Fibroblast of lung (primary cell): ENCODE data around the gene CABLES2. TPM values are rescaled to one million over a fixed set of nuclear protein-coding genes. Genes with fewer than 3 reads are reported as not detected.

Experiments used
- DNase-seq, 2 donors: peaks; one replicate each; pipeline versions ENCODE4 v3.0.0 to v3.0.0-alpha.2; 2010; ENCODE audit warnings: low read depth in 2 of 2
- H2AFZ ChIP-seq: 2 replicates; pipeline ENCODE4 v1.5.1; 2012; ENCODE audit warnings: low read length, control low read depth, inconsistent platforms
- H3K27ac ChIP-seq: 2 replicates; pipeline ENCODE4 v1.5.1; 2011; ENCODE audit warnings: low read length, control low read depth; ENCODE audit not compliant: insufficient read depth
- H3K27me3 ChIP-seq: 2 replicates; pipeline ENCODE4 v1.5.1; 2011; ENCODE audit warnings: mild to moderate bottlenecking, low read length; ENCODE audit not compliant: control insufficient read depth, insufficient read depth
- H3K36me3 ChIP-seq: 2 replicates; pipeline ENCODE4 v1.5.1; 2011; ENCODE audit warnings: low read length; ENCODE audit not compliant: control insufficient read depth, insufficient read depth
- H3K4me1 ChIP-seq: 2 replicates; pipeline ENCODE4 v1.5.1; 2011; ENCODE audit warnings: low read length; ENCODE audit not compliant: control insufficient read depth, insufficient read depth; ENCODE audit errors: extremely low read depth
- H3K4me2 ChIP-seq: 2 replicates; pipeline ENCODE4 v1.5.1; 2011; ENCODE audit warnings: low read length, control low read depth; ENCODE audit not compliant: insufficient read depth; ENCODE audit errors: extremely low read depth
- H3K4me3 ChIP-seq, 4 experiments: fragments of 200-600 bp in 1 of 4; sonication (generic) in 1 of 4; replicated peaks in 1 of 4; 2 replicates each; pipeline ENCODE4 v1.5.1; 2011 to 2016; ENCODE audit warnings: low read length in 4 of 4, low read depth in 3 of 4, mild to moderate bottlenecking in 3 of 4, control low read depth in 2 of 4, inconsistent platforms in 1 of 4, mixed read lengths in 1 of 4; ENCODE audit not compliant: insufficient read depth in 1 of 4; ENCODE audit errors: control extremely low read depth in 1 of 4
- H3K79me2 ChIP-seq: 2 replicates; pipeline ENCODE4 v1.5.1; 2012; ENCODE audit warnings: mild to moderate bottlenecking, low read length, inconsistent platforms; ENCODE audit not compliant: control insufficient read depth, insufficient read depth
- H3K9ac ChIP-seq: 2 replicates; pipeline ENCODE4 v1.5.1; 2011; ENCODE audit warnings: mild to moderate bottlenecking, low read length, control low read depth; ENCODE audit not compliant: insufficient read depth
- H3K9me3 ChIP-seq: 2 replicates; pipeline ENCODE4 v1.5.1; 2012; ENCODE audit warnings: low read depth, low read length; ENCODE audit not compliant: control insufficient read depth, insufficient read depth
- H4K20me1 ChIP-seq: 2 replicates; pipeline ENCODE4 v1.5.1; 2011; ENCODE audit warnings: low read length; ENCODE audit not compliant: control insufficient read depth, insufficient read depth; ENCODE audit errors: extremely low read depth
- EZH2 ChIP-seq: IDR thresholded peaks from 2 replicates; pipeline ENCODE4 v1.5.1; 2012; ENCODE audit warnings: low read length, control low read depth, mild to moderate bottlenecking; ENCODE audit errors: missing control alignments
- polyA plus RNA-seq, 2 donors: library from polyadenylated mRNA; depleted of rRNA in 1 of 2; stranded (reverse) in 1 of 2; unstranded in 1 of 2; fragments of >200 nt; gene quantifications; 2 replicates each; pipeline ENCODE4 v1.2.1, GENCODE V29; 2011 to 2012; ENCODE audit warnings: missing spikeins in 1 of 2
- total RNA-seq: library from RNA; depleted of rRNA; stranded (reverse); fragments of >200 nt; gene quantifications from 2 replicates; pipeline ENCODE4 v1.2.1, GENCODE V29; 2014
- TF ChIP-seq, protein P1 (sequence below), 2 donors: IDR thresholded peaks in 1 of 2; conservative IDR thresholded peaks in 1 of 2; 1 replicate in 1 of 2; 2 replicates in 1 of 2; pipeline ENCODE4 v1.5.1; 2011 to 2012; ENCODE audit warnings: low read length in 2 of 2, control low read depth in 1 of 2, inconsistent platforms in 1 of 2, low read depth in 1 of 2, mild to moderate bottlenecking in 1 of 2

CABLES2 gene
- total and polyA plus RNA-seq, 2 donors (not counting 1 experiment from before 2014, with no cell fraction given): 0.66 to 2.9 TPM

DNA sequence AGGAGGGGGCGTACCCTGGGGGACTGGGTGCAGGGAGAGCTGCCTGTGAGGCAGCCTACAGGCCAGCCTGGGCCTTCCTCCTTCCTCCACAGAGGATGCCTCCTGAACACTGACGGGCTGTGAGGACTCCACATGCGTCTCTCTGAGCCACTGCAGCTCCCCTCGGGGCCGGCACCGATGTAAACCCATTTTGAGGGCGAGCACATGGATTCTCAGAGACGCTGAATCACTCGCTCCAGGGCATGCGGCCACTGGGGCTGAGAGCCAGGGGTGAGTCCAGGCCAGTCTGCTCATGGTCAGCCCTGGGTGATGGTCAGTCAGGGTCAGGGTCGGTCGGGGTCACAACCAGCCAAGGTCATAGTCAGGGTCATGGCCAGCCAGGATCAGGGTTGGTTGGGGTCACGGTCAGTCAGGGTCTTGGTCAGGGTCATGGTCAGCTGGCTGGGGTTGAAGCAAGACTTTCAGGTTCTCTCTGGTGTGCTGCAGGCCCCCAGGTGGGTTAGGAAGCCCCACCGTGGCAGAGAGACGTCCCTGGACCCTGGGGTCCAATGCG, 35.0 kb upstream of the CABLES2 start:
- Histone ChIP-seq H3K4me3 (no peak overlapping the region), H3K4me1 (no peaks in the 10 kb centered on the region), H3K79me2 (no peaks in the 10 kb centered on the region), H3K27me3 (peaks cover 2% of the 10 kb centered on the region), H4K20me1 (no peaks in the 10 kb centered on the region), H3K36me3 (no peaks in the 10 kb centered on the region), H3K9me3 (no peaks in the 10 kb centered on the region), H3K4me2 (no peak overlapping the region), H3K9ac (no peak overlapping the region), H3K27ac (no peak overlapping the region), H2AFZ (no peak overlapping the region)
- no peak for DNase-seq
- TF ChIP-seq EZH2: no peak
- TF ChIP-seq, protein P1, sequence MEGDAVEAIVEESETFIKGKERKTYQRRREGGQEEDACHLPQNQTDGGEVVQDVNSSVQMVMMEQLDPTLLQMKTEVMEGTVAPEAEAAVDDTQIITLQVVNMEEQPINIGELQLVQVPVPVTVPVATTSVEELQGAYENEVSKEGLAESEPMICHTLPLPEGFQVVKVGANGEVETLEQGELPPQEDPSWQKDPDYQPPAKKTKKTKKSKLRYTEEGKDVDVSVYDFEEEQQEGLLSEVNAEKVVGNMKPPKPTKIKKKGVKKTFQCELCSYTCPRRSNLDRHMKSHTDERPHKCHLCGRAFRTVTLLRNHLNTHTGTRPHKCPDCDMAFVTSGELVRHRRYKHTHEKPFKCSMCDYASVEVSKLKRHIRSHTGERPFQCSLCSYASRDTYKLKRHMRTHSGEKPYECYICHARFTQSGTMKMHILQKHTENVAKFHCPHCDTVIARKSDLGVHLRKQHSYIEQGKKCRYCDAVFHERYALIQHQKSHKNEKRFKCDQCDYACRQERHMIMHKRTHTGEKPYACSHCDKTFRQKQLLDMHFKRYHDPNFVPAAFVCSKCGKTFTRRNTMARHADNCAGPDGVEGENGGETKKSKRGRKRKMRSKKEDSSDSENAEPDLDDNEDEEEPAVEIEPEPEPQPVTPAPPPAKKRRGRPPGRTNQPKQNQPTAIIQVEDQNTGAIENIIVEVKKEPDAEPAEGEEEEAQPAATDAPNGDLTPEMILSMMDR (conservative IDR thresholded peaks at IDR 0.05 in 1 of 2, IDR thresholded peaks at IDR 0.05 in 1 of 2; ENCODE audit: low read depth in 1 of 2, low read length in 2 of 2): no peak

DNA sequence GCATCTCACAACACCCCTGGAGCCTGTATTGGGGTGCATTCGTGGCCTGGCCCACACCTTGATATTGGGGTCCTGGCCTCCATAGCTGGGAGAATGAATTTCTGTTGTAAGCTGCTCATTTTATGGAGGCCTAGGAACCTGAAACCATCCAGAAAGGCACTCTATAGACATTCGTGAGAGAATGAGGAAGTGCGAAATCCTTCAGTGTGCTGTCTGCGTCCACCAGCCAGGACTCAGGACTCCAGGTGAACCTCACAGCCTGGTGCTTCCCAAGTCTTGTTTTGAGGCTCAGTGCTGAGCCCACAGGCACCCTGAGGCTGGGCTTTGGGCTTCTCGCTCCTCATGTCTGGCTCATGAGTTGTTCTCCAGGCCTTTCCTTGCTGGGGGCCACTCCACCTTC, 32.1 kb upstream of the CABLES2 start:
- no peaks in the 10 kb centered on the region for H3K79me2 ChIP-seq
- no peaks in the 10 kb centered on the region for H4K20me1 ChIP-seq
- no peak overlapping the region for H2AFZ ChIP-seq
- H3K9ac ChIP-seq: no peak overlapping the region
- no peaks in the 10 kb centered on the region for H3K36me3 ChIP-seq
- no peak for DNase-seq
- H3K27ac ChIP-seq: no peak overlapping the region
- no peaks in the 10 kb centered on the region for H3K9me3 ChIP-seq
- H3K4me3 ChIP-seq: no peak overlapping the region
- no peak overlapping the region for H3K4me2 ChIP-seq
- H3K27me3 ChIP-seq: peaks cover 22% of the 10 kb centered on the region
- no peaks in the 10 kb centered on the region for H3K4me1 ChIP-seq
- no peak for TF ChIP-seq EZH2
- TF ChIP-seq, protein P1 (conservative IDR thresholded peaks at IDR 0.05 in 1 of 2, IDR thresholded peaks at IDR 0.05 in 1 of 2; ENCODE audit: low read depth in 1 of 2, low read length in 2 of 2): no peak

DNA sequence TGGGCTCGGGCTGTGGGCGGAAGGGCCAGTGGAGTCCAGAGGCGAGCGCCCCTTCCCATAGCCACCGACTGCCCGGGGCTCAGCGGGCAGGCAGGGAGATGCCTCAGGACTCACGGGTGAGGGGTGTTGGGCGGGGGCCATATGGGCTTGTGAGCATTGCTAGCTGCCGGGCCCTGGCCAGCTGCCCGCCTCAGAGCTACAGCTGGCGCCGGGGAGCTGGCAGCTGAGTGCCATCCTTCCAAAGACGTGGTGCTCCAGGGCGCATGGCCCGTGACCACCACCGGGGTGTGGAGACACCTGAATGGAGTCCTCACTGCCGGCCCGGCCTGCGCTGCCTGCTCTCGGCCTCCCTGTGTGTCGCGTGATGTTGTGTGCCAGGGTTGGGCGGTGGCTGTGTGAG, 30.8 kb upstream of the CABLES2 start:
- no peak overlapping the region for H3K27ac ChIP-seq
- TF ChIP-seq, protein P1 (conservative IDR thresholded peaks at IDR 0.05 in 1 of 2, IDR thresholded peaks at IDR 0.05 in 1 of 2; ENCODE audit: low read depth in 1 of 2, low read length in 2 of 2): no peak
- TF ChIP-seq EZH2: no peak
- H4K20me1 ChIP-seq: no peaks in the 10 kb centered on the region
- H3K27me3 ChIP-seq: peaks cover 29% of the 10 kb centered on the region
- no peaks in the 10 kb centered on the region for H3K36me3 ChIP-seq
- no peaks in the 10 kb centered on the region for H3K79me2 ChIP-seq
- no peaks in the 10 kb centered on the region for H3K4me1 ChIP-seq
- peak overlapping the region; percentile 23 for H3K9ac ChIP-seq
- DNase-seq: no peak
- no peak overlapping the region for H3K4me3 ChIP-seq
- H3K4me2 ChIP-seq: no peak overlapping the region
- no peaks in the 10 kb centered on the region for H3K9me3 ChIP-seq
- H2AFZ ChIP-seq: no peak overlapping the region
